ENCODE data around the gene DISP2.

Gene DISP2

GRCh38 chr15:40424483-40425115 lies 66.6 kb downstream of the DISP2 start:
- DNase-seq (ENCODE audit: low spot score): no peak

- DNase-seq (ENCODE audit: low spot score): no peak
Observed at GRCh38 chr15:40425681-40426080, 67.7 kb downstream of the DISP2 start.

- no peak for DNase-seq (ENCODE audit: low spot score)
Observed at GRCh38 chr15:40427188-40427587, 69.2 kb downstream of the DISP2 start.

- no peak for DNase-seq (ENCODE audit: low spot score)
Observed at GRCh38 chr15:40428185-40428584, 70.2 kb downstream of the DISP2 start.
